ENCODE measurements around the gene DNAJC4. TPM values are rescaled to one million over a fixed set of nuclear protein-coding genes. Genes with fewer than 3 reads are reported as not detected.
A peak's percentile ranks its signal among the peaks of the same experiment; 100 is the strongest.

Gene DNAJC4
- total and polyA plus RNA-seq, 9 of the 15 experiments (the other 6 are each of a cell fraction or from before 2014, with no cell fraction given) = 4.0 to 32.6 (median 19.9) TPM

DNA sequence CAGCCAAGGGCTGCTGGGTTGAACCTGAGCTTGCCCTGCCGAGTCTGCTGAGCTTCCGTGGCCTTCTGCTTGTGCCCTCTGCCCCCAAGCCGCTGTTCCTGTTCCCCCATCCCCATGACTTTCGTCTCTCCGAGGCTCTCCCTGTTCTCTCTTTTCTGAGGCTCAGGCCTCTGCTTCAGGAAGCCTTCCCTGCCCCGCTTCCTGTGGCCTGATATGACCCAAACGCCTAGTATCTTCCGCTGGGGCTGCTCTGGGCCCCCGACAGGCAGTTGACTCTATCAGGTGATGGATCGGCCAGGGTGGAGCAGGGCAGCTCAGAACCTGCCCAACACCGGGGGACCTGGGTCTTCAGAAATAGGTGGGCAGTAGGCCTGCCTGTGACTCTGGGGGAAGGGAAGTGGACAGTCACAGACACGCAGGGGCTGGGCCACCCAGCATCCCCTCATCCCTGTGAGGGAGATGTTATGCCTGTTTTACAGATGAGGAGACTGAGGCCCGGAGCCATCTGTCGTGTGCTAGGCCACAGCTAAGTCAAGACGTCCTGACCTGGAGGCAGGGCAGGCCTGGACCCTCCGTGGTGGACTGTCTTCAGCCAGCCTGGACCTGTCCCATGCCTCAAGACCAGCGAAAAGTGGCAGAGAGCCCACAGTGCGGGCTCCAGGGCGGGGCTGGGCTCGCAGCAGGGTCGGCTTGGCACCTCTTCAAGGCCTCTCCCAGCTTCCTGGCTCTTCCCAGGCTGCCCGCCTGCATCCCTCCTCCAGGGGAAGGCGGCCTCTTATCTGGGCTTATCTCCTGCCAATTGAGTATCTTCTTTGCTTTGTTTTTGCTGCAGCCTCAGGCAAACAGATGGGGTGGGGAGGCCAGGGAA is 37.9 kb downstream of the DNAJC4 start (continued):
- TF ChIP-seq, protein P1, sequence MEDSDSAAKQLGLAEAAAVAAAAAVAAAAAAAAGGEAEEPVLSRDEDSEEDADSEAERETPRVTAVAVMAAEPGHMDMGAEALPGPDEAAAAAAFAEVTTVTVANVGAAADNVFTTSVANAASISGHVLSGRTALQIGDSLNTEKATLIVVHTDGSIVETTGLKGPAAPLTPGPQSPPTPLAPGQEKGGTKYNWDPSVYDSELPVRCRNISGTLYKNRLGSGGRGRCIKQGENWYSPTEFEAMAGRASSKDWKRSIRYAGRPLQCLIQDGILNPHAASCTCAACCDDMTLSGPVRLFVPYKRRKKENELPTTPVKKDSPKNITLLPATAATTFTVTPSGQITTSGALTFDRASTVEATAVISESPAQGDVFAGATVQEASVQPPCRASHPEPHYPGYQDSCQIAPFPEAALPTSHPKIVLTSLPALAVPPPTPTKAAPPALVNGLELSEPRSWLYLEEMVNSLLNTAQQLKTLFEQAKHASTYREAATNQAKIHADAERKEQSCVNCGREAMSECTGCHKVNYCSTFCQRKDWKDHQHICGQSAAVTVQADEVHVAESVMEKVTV (CRISPR knock-in tag; IDR thresholded peaks at IDR 0.05) = no peak
- peak; percentile 50; the same call in 1 of the 2 replicates for TF ChIP-seq GATA2 (CRISPR knock-in tag; IDR thresholded peaks at IDR 0.05)
- TF ChIP-seq, protein P2, sequence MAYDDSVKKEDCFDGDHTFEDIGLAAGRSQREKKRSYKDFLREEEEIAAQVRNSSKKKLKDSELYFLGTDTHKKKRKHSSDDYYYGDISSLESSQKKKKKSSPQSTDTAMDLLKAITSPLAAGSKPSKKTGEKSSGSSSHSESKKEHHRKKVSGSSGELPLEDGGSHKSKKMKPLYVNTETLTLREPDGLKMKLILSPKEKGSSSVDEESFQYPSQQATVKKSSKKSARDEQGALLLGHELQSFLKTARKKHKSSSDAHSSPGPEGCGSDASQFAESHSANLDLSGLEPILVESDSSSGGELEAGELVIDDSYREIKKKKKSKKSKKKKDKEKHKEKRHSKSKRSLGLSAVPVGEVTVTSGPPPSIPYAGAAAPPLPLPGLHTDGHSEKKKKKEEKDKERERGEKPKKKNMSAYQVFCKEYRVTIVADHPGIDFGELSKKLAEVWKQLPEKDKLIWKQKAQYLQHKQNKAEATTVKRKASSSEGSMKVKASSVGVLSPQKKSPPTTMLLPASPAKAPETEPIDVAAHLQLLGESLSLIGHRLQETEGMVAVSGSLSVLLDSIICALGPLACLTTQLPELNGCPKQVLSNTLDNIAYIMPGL (CRISPR knock-in tag; IDR thresholded peaks at IDR 0.05) = no peak
- TF ChIP-seq KAT2B (IDR thresholded peaks at IDR 0.05; ENCODE audit: low read depth, low read length) = no peak
- no peak for TF ChIP-seq ASH1L (IDR thresholded peaks at IDR 0.05; ENCODE audit: borderline replicate concordance, low read depth, partially characterized antibody)
- TF ChIP-seq, protein P3, sequence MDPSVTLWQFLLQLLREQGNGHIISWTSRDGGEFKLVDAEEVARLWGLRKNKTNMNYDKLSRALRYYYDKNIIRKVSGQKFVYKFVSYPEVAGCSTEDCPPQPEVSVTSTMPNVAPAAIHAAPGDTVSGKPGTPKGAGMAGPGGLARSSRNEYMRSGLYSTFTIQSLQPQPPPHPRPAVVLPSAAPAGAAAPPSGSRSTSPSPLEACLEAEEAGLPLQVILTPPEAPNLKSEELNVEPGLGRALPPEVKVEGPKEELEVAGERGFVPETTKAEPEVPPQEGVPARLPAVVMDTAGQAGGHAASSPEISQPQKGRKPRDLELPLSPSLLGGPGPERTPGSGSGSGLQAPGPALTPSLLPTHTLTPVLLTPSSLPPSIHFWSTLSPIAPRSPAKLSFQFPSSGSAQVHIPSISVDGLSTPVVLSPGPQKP (CRISPR knock-in tag; IDR thresholded peaks at IDR 0.05) = no peak
- TF ChIP-seq SRSF9 (IDR thresholded peaks at IDR 0.05; ENCODE audit: borderline replicate concordance, low read depth, low read length) = no peak
- no peak for TF ChIP-seq ZNF561 (CRISPR knock-in tag; conservative IDR thresholded peaks at IDR 0.05)
- no peak for TF ChIP-seq RB1 (IDR thresholded peaks at IDR 0.05; ENCODE audit: low read depth)
- no peak for TF ChIP-seq ESRRB (CRISPR knock-in tag; IDR thresholded peaks at IDR 0.05; ENCODE audit: borderline replicate concordance)
- TF ChIP-seq, protein P4, sequence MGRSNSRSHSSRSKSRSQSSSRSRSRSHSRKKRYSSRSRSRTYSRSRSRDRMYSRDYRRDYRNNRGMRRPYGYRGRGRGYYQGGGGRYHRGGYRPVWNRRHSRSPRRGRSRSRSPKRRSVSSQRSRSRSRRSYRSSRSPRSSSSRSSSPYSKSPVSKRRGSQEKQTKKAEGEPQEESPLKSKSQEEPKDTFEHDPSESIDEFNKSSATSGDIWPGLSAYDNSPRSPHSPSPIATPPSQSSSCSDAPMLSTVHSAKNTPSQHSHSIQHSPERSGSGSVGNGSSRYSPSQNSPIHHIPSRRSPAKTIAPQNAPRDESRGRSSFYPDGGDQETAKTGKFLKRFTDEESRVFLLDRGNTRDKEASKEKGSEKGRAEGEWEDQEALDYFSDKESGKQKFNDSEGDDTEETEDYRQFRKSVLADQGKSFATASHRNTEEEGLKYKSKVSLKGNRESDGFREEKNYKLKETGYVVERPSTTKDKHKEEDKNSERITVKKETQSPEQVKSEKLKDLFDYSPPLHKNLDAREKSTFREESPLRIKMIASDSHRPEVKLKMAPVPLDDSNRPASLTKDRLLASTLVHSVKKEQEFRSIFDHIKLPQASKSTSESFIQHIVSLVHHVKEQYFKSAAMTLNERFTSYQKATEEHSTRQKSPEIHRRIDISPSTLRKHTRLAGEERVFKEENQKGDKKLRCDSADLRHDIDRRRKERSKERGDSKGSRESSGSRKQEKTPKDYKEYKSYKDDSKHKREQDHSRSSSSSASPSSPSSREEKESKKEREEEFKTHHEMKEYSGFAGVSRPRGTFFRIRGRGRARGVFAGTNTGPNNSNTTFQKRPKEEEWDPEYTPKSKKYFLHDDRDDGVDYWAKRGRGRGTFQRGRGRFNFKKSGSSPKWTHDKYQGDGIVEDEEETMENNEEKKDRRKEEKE (IDR thresholded peaks at IDR 0.05; ENCODE audit: borderline replicate concordance in 1 of 2, control insufficient read depth in 1 of 2, low read depth in 2 of 2, low read length in 1 of 2) = no peak
- TF ChIP-seq TOE1 (IDR thresholded peaks at IDR 0.05; ENCODE audit: borderline replicate concordance) = no peak
- TF ChIP-seq TOE1 (CRISPR knock-in tag; IDR thresholded peaks at IDR 0.05; ENCODE audit: borderline replicate concordance, low read depth) = 0 out of 2 replicates have a peak, but pooled peaks have one; percentile 48
- TF ChIP-seq, protein P5, sequence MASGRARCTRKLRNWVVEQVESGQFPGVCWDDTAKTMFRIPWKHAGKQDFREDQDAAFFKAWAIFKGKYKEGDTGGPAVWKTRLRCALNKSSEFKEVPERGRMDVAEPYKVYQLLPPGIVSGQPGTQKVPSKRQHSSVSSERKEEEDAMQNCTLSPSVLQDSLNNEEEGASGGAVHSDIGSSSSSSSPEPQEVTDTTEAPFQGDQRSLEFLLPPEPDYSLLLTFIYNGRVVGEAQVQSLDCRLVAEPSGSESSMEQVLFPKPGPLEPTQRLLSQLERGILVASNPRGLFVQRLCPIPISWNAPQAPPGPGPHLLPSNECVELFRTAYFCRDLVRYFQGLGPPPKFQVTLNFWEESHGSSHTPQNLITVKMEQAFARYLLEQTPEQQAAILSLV (tag; IDR thresholded peaks at IDR 0.05) = no peak
- TF ChIP-seq, protein P6, sequence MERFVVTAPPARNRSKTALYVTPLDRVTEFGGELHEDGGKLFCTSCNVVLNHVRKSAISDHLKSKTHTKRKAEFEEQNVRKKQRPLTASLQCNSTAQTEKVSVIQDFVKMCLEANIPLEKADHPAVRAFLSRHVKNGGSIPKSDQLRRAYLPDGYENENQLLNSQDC (CRISPR knock-in tag; IDR thresholded peaks at IDR 0.05) = no peak
